NCI-H1092 treated with DMSO at 0.1 percent for 48 hours (cell line): ENCODE measurements around the gene FKBP5.
"Not testable (repeated sequence)": the region's sequence is repeated elsewhere in the genome, so short reads cannot be mapped to it uniquely, and the experiment has no call there.

Source experiments
- DNase-seq: peaks from one replicate; lab custom pipeline; 2025; lab: John Stamatoyannopoulos, UW

FKBP5 gene

GRCh38 chr6:35583893-35584688, 104.6 kb downstream of the FKBP5 start:
- DNase-seq, result peak; percentile 44

DNA sequence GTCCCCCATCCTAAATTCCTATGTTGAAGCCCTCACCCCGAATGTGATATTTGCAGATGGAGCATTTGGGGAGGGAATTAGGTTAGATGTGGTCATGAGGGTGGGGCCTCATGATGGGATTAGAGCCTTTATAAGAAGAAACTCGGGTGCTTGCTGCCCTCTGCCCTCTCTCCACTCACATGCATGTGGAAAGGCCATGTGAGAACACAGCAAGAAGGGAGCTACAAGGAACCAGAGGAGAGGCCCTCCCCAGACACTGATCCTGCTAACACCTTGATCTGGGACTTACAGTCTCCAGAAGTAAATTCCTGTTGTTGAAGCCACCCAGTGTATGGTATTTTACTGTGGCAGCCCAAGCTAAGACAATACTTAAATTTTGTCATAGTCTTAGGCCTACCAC, 106.4 kb downstream of the FKBP5 start:
- DNase-seq, result no peak

DNA sequence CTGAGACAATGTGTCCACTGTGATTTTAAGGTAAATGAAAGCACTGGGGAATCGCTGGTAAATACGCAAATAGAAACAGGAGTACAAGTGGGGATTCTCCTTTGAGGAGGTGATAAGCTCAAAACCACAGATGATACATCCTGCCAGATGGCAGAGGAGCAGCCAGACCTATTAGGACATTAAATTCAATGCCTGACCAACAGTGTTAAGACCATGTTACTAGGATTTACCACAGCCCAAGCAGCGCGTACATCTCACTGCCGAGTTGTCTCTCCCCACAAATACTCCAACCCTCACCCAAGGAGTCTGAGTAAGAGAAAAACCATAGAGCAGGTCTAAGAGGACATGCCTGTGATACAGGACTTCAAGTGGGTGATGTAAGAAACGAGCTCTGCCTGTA, 107.1 kb downstream of the FKBP5 start:
- DNase-seq, result no peak

DNA sequence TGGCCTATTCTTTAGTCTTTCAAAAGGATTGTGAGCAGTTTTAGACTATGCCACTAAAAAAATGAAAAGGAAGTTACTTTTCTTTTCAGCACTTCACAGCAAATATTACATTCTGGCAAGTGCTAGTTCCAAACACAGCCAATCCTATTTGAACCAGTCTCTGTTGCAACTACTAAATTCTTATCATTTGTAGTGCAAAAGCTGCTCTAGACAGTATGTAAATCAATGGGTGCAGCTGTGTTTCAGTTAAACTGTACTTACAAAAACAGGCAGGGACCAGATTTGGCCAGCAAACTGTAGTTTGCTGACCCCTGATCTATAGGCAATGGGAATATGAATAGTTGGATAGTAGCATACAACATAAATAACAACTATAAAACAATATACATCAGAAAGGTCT, 107.9 kb downstream of the FKBP5 start:
- no peak for DNase-seq

DNA sequence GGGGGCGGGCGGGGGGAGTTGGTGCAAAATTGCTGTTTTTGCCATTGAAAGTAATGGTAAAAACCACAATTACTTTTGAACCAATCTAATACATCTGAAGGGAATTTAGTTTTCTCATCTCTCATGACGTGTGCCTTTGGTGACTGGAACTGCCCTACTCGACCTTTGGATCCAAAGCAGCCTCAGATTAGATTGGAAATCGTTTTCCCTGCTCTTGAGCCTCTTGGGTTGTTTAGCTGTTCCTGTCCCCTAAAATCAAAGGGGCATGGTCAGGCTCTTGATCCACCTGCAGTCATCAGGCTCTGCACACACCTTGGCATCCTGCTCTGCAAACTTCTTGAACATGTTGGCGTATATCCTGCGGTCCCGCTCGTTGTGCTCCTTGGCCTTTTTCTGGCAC, 112.0 kb downstream of the FKBP5 start:
- no peak for DNase-seq

GRCh38 chr6:35573495-35574110, 115.1 kb downstream of the FKBP5 start:
- no peak for DNase-seq

DNA sequence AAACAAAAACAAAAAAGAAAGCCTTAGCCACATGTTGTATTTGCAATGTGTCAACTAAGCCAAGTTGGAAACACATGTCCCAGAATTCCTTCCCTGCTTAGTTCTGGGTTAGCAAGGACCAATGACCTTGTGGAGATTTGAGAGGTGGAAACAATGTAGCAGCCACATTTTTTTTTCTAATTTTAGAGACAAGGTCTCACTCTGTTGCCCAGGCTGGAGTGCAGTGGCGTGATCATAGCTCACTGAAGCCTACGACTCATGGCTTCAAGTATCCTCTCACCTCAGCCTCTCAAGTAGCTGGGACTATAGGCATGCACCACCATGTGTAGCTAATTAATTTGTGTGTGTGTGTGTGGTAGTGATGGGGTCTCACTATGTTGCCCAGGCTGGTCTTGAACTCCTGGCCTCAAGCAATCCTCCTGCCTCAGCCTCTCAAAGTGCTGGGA, 117.8 kb downstream of the FKBP5 start:
- not testable (repeated sequence) for DNase-seq

- DNase-seq, result no peak
Measured at GRCh38 chr6:35569011-35569461, 119.7 kb downstream of the FKBP5 start.

DNA sequence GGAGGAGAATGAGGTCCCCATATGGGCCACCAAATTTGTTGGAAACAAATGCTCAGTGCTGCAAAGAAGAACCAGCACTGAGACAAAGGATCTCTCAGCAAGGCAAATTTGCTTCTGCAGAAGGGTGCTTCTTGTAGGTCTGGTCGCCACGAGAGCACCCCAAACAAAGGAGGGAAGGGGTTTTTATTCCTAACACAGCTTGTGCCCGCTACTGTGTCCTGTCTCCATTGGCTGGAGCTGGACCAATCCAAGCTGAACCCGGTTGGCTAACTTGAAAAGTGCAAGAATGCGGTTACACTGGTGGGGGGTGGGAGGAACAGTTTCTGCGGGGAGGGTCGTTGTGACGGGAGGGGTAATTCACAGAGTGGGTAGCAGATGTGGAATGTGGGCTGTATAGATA, 121.9 kb downstream of the FKBP5 start:
- no peak for DNase-seq

- DNase-seq, result no peak
Measured at GRCh38 chr6:35564733-35565132, 124.0 kb downstream of the FKBP5 start.

DNA sequence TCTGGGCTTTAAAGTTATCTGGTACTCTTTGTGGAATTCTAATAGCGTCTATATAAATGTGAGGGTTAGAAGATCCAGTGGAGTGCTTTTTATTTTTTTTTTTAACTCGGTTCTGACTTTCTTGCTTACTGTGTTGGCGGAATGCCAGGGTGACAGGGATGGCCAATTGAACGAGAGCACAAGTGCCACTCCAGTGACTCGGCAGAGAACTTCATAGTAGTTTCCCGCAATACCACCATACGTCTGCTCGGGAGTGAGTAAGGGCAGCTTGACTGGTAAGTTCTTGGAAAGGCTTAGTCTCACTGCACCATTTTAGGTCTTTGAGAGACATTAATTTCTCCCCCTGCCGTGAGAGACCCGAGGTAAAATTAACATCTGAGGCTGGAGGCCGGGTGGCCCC, 126.7 kb downstream of the FKBP5 start:
- DNase-seq, result no peak

- no peak for DNase-seq
Measured at GRCh38 chr6:35561113-35561512, 127.6 kb downstream of the FKBP5 start.

GRCh38 chr6:35558571-35558970, 130.1 kb downstream of the FKBP5 start:
- DNase-seq, result no peak

DNA sequence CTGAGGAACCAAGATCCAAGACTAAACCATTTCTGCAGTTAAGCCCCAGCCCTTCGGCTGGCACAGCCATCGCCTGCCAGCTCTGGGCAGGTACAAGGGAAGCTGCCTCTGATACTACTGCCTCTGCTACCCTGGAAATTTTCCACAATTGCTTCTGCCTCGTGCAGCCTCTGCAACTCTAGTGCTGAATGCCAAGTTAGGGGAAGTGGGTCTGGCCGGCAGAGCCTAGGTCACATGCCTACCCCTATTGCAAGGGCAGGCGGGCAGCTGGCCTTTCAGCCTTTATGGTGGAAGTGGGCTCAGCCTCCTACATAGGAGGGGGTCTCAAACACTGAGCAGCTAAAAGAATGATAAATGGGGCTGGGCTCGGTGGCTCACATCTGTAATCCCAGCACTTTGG, 131.5 kb downstream of the FKBP5 start:
- DNase-seq, result no peak

DNA sequence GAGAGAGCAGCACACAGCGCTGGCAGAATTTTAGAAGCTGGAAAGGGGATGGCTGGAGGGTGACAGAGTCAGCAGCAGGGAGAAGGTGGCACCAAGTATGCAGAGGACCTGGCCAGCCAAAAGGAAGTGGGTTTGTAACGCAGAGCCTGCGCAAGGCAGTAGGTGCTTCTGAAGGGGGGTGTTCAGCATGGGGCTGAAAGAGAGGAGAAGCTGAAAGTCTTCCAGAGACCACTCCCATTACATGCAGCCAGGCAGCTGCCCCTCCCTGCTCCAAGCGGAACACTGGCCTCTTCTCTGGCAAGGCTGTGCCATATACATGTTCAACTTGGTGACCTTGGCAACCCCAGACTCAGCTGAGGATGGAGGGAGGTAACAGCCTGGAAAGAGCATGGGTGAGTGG, 133.9 kb downstream of the FKBP5 start:
- DNase-seq, result no peak

DNA sequence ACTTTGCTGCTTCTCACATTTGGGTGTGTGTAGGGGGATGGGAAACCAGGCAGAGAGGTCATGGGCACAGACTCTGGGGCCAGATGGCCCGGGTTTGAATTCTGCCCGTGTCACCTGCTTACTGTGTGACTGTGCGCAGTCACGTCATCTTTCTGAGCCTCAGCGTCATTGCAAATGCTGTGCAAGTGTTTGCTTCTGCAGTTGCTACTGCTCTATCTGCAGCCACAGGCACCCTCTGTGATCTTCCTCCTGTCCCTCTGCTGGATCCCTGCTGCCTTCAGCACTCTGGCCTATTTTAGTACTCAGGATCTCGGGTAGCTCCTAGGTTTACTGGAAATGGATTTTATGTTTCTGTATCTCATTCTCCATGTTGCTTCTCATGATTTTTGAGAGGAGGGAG, 135.4 kb downstream of the FKBP5 start:
- no peak for DNase-seq

DNA sequence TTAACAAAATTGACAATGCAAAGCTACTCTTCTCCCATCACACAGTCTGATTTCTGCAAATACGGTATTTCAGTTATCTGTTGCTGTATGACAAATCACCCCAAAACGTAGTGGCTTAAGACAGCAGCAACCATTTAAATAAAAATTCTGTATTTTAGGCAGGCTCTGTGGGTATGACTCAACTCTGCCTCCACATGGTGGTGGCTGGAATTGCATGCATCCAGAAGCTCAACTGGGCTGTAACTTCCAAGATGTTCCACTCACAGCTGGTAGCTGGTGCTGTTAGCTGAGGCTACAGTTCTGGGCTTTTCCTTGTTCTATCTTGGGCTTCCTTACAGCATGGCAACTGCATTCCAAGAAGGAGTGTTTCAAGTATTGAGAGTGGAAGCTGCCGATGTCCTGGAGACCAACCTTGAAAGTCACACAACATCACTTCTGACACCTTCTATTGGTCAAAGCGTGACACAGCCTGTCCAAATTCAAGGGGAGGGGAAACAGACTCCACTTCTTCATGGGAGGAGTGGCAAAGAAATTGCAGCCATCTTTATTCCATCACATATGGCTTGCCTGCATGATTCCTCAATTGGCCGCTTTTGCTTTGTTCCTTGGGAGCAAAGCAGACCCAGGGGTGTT, 136.3 kb downstream of the FKBP5 start:
- DNase-seq, result no peak

GRCh38 chr6:35550437-35550836, 138.3 kb downstream of the FKBP5 start:
- DNase-seq, result no peak

DNA sequence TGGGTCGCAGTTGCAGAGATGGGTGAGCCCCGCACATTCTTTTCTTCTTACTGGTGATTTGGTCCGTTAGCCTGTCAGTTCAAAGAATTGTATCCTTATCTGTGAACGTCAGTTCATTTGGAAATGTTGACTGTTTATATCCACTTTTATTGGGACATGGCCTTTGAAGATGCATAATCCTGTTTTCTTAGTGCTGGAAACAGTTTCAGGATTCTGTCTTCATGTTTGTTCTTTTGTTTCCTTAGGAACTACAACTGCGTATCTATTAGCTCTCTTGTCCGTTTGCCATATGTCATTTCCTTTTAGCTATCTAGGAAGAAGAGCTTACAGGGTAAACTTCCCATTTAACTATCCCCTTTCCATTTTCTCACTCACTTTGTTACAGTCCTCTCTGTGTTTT, 141.0 kb downstream of the FKBP5 start:
- DNase-seq, result no peak

DNA sequence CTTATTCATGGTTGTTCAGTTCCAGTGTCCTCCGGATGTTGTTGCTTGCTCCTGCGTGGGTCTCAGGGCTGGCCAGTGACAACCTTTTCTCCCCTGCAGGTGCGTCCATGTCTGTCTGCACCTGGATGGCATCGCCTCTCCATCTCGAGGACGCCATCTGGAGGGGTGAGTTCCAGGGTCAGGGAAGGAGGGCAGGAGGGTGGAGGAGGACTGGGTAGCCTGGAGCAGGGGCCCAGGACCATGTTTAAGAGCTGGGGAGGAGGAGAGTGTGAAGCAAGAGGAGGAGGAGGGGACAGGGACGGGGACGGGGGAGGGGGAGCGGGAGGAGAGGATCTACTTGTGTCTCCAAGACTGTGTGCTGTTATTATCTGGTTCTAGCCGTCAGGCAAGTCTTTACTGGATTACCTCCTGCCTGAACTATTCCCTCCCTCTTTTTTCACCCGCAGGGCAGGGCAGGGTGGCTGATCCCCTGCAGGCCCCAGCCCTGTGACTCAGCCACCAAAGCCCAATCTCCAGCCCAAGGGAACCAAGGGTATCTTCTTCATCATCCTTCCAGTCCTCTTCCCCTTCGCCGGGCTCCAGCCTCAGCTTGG, 143.8 kb downstream of the FKBP5 start:
- no peak for DNase-seq

GRCh38 chr6:35543459-35544193, 145.1 kb downstream of the FKBP5 start:
- no peak for DNase-seq

GRCh38 chr6:35541836-35542235, 146.9 kb downstream of the FKBP5 start:
- no peak for DNase-seq
